Pancreas (tissue), 10 donors: ENCODE results near the gene TRIO. TPM values are rescaled to one million over a fixed set of nuclear protein-coding genes. Genes with fewer than 3 reads are reported as not detected.

Experiments
- ATAC-seq, 4 donors: fragments of 200-7000 bp; cut with Tn5 transposase; one replicate each; pipeline versions ENCODE4 v1.8.0 to v1.9.1; 2020; ENCODE audit warnings: mild to moderate bottlenecking in 4 of 4, moderate library complexity in 4 of 4
- DNase-seq, 6 donors: peaks; one replicate each; pipeline ENCODE4 v3.0.0-alpha.2; 2020
- FAIRE-seq: peaks from 2 replicates; lab custom pipeline; 2012; peaks lifted over from hg19 to GRCh38; lab: Jason Lieb, UNC
- H3K27ac ChIP-seq, 4 donors: fragments of 200-600 bp; sonication (generic); 1 replicate in 3 of 4; 2 replicates in 1 of 4; pipeline versions ENCODE4 v1.5.0 to v1.8.0; 2020
- H3K27me3 ChIP-seq, 4 donors: fragments of 200-600 bp; one replicate each; pipeline ENCODE4 v1.8.0; 2021
- H3K36me3 ChIP-seq, 3 donors: fragments of 200-600 bp; sonication (generic) in 1 of 3; one replicate each; pipeline versions ENCODE4 v1.5.0 to v1.8.0; 2020 to 2021
- H3K4me1 ChIP-seq, 3 donors: fragments of 200-600 bp; one replicate each; pipeline ENCODE4 v1.8.0; 2021
- H3K4me3 ChIP-seq, 4 donors: fragments of 200-600 bp; sonication (generic) in 2 of 4; one replicate each; pipeline versions ENCODE4 v1.5.0 to v1.8.0; 2020 to 2021
- H3K9me3 ChIP-seq, 4 donors: fragments of 200-600 bp; one replicate each; pipeline ENCODE4 v1.8.0; 2021
- CTCF ChIP-seq, 4 donors: fragments of 200-600 bp; sonication (generic) in 3 of 4; IDR thresholded peaks; one replicate each; pipeline versions ENCODE4 v1.5.0 to v1.8.0; 2021; ENCODE audit warnings: antibody characterized with exemption in 4 of 4
- WGBS, 2 donors: extraction: QIAGEN DNeasy Blood & Tissue Kit; methylation state at CpG; one replicate each; pipeline ENCODE4 v1.1.7; 2013; 5-methylcytosine and 5-hydroxymethylcytosine counted together
- intact Hi-C, 3 donors: fragments of 100-400 bp; cut with DNase I; formaldehyde crosslinking; loops; one replicate each; pipeline versions ENCODE4 v1.11.1 to v1.14.2; 2022
- polyA plus RNA-seq, 2 donors: library from polyadenylated mRNA; stranded (reverse); fragments of 200-250 nt; gene quantifications; one replicate each; pipeline ENCODE4 v1.2.3, GENCODE V29; 2013
- total RNA-seq, 6 donors: library from RNA; stranded (reverse); fragmentation: NEBNext Ultra II Directional in 4 of 6; extraction: Animal tissue kit (Norgen Biotek cat#: 25700) in 4 of 6; gene quantifications; one replicate each; pipeline versions ENCODE4 v1.2.1 to v1.2.4, GENCODE V29; 2021 to 2023
- donor health status: healthy with polysubstance abuse.
- donor health status: DM: no; HTN: no; CAD: no; lungs with moderate emphysema.
- donor health status: DM: no; HTN: no; CAD: no.
- donor health status: control.
- donor health status: control.
- donor health status: Bipolar disorder and iron deficiency.
- donor health status: DM: yes; HTN: yes; CAD: no.
- donor health status: DM: no; HTN: no; CAD: no.
- donor health status: DM: no; HTN: no; CAD: no.
- donor health status: DM: yes; HTN: yes; CAD: no.

TRIO gene
- total and polyA plus RNA-seq, 8 donors, result 27.3 to 82.5 (median 38.3) TPM

- H3K27ac ChIP-seq, result no peak overlapping the region
- peak overlapping the region in 1 of 4 donors; percentile 85 for H3K4me3 ChIP-seq
- H3K27me3 ChIP-seq, result no peaks in the 10 kb centered on the region
- no peaks in the 10 kb centered on the region for H3K36me3 ChIP-seq
- H3K9me3 ChIP-seq, result no peaks in the 10 kb centered on the region
- intact Hi-C loops, result loop anchor here in 2 of 3 donors (10.0 kb wide), 1 partner anchor 123 kb away; no protein-coding TSS in a partner anchor
- WGBS, 2 donors, result 77 to 86% methylated on average over 3 of the region's 3 CpGs
- FAIRE-seq (no peak), DNase-seq (no peak), ATAC-seq (no peak)
- peaks cover 5 to 10% (median 6%) of the 10 kb centered on the region in 3 donors for H3K4me1 ChIP-seq
- no peak for TF ChIP-seq CTCF (IDR thresholded peaks at IDR 0.05)
These were observed 1.4 kb upstream of the TRIO start for GRCh38 chr5:14141764-14142163.

GRCh38 chr5:14142202-14142826 is 828 bp upstream of the TRIO start:
- no peak for TF ChIP-seq CTCF (IDR thresholded peaks at IDR 0.05)
- WGBS, 2 donors, result 12 to 14% methylated on average over 19 of the region's 19 CpGs

GRCh38 chr5:14143546-14143840 is 351 bp downstream of the TRIO start:
- Histone ChIP-seq H3K9me3 (no peaks in the 10 kb centered on the region), H3K4me1 (peaks cover 19 to 27% (median 21%) of the 10 kb centered on the region in 3 donors), H3K27ac (peak overlapping the region in 3 of 4 donors; percentile 81 to 91 (median 87)), H3K27me3 (no peaks in the 10 kb centered on the region), H3K36me3 (no peaks in the 10 kb centered on the region), H3K4me3 (peak overlapping the region; percentile 49 to 86 (median 73))
- WGBS, 2 donors, result 0 to 1% methylated on average over 26 to 59 of the region's 59 CpGs
- DNase-seq, result no peak
- TF ChIP-seq CTCF (IDR thresholded peaks at IDR 0.05), result no peak
- no peak for ATAC-seq
- intact Hi-C loops, result loop anchor here in 2 of 3 donors (10.0 kb wide), 1 partner anchor 121 kb away; no protein-coding TSS in a partner anchor
- no peak for FAIRE-seq

More at GRCh38 chr5:14142202-14142826, 828 bp upstream of the TRIO start:
- Histone ChIP-seq H3K4me1 (peaks cover 9 to 16% (median 10%) of the 10 kb centered on the region in 3 donors), H3K36me3 (no peaks in the 10 kb centered on the region), H3K27ac (peak overlapping the region; percentile 81 to 92 (median 84)), H3K27me3 (no peaks in the 10 kb centered on the region), H3K9me3 (no peaks in the 10 kb centered on the region), H3K4me3 (peak overlapping the region; percentile 49 to 85 (median 66))
- no peak for FAIRE-seq
- intact Hi-C loops, result loop anchor here in 2 of 3 donors (10.0 kb wide), 1 partner anchor 122 kb away; no protein-coding TSS in a partner anchor
- DNase-seq, result no peak
- ATAC-seq, result peak in 2 of 4 donors; percentile 0 to 12

- intact Hi-C loops, result loop anchor here in 2 of 3 donors (10.0 kb wide), 1 partner anchor 121 kb away; no protein-coding TSS in a partner anchor
- DNase-seq (peak; percentile 37 to 79 (median 52)), ATAC-seq (peak; percentile 2 to 24 (median 12)), FAIRE-seq (no peak)
- Histone ChIP-seq H3K4me1 (peaks cover 19 to 33% (median 22%) of the 10 kb centered on the region in 3 donors), H3K36me3 (no peaks in the 10 kb centered on the region), H3K9me3 (no peaks in the 10 kb centered on the region), H3K4me3 (peak overlapping the region; percentile 47 to 86 (median 73)), H3K27ac (peak overlapping the region; percentile 70 to 91 (median 78)), H3K27me3 (no peaks in the 10 kb centered on the region)
- WGBS, 2 donors, result 0% methylated on average over 64 to 85 of the region's 85 CpGs
- TF ChIP-seq CTCF (IDR thresholded peaks at IDR 0.05), result no peak
These were observed 871 bp downstream of the TRIO start for GRCh38 chr5:14143841-14144585.
